Hepatic stellate cell (primary cell): ENCODE results near the gene INO80D.
"Not testable (repeated sequence)": the region's sequence is repeated elsewhere in the genome, so short reads cannot be mapped to it uniquely, and the experiment has no call there.

Source experiments
- DNase-seq: peaks from one replicate; pipeline ENCODE4 v3.0.0; 2011; ENCODE audit warnings: low spot score

INO80D gene

DNA sequence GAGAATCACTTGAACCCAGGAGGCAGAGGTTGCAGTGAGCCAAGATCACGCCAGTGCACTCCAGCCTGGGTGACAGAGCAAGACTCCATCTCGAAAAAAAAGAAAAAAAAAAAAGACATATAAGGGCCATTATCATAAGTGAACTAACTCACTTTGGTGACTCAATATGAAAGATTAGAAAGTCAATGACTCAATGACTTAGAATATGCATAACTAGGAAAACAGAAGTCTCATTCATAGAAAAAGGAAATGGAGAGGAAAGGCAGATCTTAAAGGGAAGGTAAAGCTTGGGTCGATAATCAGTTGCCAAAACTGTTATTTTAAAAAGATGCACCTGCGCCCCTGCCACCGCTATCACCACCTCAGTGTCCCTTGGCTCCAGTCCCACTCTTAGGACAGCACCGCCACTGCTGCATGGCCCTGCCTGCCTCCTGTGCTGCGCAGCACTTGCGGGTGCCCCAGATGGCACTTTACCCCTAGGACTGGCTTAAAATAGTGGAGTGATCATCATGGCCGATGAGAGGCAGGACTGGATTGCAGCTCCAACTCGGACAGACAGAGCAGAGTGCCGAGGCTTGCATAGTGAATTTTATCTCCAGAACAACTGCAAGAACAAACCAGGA, 54.7 kb downstream of the INO80D start:
- DNase-seq, result peak; percentile 24

DNA sequence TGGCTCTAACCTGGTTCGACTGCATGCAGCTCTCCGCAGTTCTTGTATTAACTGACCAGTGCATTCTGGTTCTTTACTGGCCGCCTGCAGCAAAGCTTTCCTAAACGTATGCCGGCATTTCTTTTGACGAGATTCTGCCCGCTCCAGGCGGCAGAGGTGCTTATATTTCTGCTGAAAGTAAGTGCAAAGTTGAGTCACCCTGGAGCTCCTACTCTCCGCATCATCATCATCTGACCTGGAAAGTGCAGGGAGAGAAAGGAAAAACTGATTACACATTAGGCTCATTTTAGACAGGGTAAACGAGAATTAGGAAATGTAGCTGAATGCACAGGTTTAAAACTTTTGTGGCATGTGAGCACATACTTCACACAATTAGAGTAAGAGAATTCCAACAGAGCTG, 57.9 kb downstream of the INO80D start:
- no peak for DNase-seq

GRCh38 chr2:206023183-206023582, 62.8 kb downstream of the INO80D start:
- no peak for DNase-seq

GRCh38 chr2:206020171-206020570, 65.8 kb downstream of the INO80D start:
- DNase-seq, result no peak

DNA sequence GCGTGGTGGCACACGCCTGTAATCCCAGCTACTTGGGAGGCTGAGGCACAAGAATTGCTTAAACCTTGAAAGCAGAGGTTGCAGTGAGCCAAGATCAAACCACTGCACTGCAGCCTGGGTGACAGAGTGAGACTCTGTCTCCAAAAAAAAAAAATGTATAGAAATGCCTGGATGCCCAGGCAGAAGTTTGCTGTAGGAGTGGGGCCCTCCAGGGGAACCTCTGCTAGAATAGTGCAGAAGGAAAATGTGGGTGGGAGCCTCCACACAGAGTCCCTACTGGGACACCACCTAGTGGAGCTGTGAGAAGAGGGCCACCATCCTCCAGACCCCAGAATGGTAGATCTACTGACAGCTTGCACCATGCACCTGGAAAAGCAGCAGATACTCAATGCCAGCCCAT, 70.2 kb downstream of the INO80D start:
- DNase-seq, result not testable (repeated sequence)

DNA sequence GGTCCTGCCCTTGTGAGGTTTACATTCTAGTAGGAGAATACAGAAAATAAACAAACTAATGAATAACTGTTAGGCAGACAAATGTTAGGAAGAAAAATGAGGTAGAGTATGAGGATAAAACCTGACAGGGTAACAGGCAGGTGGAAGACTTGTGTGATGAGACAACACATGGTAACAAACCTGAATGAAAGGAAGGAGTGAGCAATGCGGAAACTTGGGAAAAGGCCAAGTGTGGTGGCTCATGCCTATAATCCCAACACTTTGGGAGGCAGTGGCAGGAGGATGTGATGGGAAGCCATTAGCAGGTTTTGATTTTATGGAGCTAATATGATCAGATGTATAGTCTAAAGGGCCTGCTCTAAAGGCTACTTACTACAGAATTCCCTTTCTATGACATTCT, 74.2 kb downstream of the INO80D start:
- no peak for DNase-seq

DNA sequence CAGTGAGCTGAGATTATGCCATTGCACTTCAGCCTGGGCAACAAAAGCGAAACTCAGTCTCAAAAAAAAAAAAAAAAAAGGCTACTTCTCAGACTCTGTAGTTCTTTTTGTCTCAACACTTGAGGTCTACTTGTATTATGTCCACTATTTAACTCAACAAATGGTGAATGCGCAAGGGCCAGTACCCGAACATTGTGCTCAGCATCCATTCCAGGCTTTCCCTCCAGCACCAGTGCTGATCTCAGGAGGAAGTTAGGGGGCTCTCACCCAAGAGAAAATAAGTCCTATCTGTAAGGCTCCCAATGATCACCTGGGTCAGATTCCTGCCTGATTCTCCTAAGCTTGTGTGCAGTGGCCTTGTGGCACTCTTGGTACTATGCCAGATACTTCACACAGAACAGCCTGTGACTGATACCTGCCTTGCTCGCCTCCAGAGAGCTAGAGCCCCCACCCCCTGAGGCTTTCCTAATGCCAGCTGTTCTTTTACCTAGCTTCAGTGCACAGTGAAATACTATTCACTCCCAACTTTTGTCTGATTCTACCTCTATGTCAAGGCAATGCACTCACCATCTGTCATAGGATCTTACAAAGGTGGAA, 74.9 kb downstream of the INO80D start:
- no peak for DNase-seq

DNA sequence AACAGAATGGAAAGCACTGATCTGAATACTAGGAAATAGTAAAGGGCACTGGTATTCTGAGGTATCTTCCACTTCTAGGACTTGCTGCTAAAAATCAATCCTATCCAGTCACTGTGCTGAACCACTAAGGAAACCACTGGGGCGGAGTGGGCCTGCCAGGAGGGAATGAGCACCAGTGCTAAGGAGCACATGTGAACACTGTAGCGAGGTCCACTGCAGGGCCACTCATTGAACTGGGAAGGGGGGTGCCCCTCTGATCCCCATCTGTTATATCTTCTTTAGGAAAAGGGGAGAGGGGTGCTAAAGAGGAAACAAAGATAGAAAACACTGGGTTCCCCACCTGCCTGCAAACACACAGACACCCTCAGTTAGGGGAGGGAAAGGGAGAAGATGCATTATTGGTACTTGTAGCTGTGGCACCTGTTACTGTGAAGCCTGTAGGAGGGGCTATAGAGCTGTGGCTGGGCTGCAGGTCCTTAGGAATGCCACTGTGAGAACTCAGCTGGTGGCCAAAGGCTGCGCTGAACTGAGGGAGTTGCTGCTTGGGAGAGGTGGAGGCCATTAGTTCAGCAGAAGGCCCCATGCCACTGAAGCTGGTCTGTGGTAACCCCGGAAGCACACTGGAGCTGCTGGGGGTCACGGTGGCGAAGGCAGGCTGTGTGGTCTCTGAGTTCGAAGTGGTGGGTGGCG, 81.8 kb downstream of the INO80D start:
- no peak for DNase-seq

DNA sequence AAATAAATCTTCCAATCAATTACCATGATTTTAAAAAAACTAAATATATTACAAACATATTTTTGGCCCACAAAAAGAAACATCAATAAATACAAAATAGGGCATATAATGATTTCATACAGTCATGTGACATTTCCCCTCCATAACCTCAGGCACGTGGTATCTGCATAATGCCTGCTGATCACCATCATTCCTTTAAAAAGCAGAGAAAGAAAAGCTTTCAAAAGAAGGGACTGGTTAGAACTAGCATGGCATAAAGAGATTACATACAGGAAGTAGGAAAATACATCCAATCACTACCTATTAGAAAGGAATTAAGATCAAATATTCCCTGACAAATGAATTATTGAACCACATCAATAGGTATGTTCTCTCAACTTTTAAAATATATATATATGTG, 83.5 kb downstream of the INO80D start:
- DNase-seq, result no peak

DNA sequence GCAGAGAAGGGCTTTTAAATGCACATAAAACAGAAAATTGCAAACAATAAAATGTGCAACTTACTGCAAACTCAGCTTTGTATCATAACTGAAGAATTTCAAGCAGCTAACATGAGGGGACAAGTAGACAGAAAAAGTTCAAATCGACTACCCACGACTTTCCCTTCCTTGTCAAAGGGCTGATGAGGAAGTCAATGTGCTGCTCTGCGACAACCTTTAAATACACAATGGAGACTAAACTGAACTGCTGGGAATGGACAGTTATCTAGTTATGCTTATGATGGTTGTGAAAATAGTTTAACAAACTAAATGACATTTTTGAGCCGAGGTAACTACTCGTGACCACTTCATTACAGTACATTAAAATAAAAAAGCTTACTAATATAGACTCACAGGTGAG, 84.1 kb downstream of the INO80D start:
- no peak for DNase-seq

GRCh38 chr2:206000776-206001175, 85.2 kb downstream of the INO80D start:
- DNase-seq, result no peak

DNA sequence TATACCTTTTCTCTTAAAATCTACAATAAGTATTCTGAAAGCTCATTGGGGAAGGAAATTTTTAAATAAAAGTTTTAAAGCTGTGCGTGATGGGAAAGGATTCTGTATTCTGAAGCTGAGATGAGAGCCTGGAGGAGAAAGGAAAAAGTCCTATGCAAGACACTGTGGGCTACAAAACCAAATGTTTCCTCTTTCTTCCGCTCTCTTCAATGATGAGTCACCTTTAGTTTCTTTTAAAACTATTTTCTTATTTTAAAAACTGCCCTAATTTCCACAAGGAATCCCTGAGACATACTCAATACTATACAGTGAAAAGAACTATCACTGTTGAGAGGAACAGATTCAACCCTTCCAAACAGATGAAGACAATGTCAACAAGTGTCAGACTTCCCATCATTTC, 87.4 kb downstream of the INO80D start:
- no peak for DNase-seq

DNA sequence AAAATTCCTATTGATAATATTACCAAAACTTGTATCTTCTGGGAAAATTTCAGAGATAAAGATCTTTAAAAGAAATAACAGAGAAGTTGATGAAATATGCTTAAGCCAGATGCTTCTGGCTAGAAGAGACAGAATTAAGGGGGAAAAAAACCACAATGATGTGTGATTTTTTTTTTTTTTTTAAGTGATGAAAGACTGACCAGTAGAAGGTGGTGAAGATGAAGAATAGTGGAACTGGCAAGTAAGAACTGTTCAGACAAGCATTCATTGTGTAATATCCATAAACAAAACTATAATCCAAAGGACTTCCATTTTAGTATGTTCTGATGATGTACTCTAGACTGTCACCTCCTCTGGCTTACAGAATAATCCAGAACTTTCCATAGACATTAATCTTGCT, 89.8 kb downstream of the INO80D start:
- DNase-seq, result no peak

DNA sequence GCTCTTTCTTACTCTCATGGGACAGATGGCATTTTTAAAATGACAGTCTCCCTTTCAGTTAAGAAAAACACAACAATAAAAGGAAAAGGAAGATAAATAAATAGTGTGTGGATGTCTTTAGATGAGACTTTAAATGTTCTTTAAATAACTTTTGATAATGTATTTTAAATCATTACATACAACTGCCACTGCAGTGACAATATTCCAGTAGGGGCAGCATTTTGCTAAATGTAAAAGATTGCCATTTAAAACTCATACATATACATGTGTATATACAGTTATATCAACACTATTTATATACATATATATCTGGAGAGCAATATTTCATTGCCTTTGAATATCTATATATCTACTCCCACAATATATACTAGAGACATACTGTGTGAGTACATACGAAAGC, 90.7 kb downstream of the INO80D start:
- DNase-seq, result no peak

DNA sequence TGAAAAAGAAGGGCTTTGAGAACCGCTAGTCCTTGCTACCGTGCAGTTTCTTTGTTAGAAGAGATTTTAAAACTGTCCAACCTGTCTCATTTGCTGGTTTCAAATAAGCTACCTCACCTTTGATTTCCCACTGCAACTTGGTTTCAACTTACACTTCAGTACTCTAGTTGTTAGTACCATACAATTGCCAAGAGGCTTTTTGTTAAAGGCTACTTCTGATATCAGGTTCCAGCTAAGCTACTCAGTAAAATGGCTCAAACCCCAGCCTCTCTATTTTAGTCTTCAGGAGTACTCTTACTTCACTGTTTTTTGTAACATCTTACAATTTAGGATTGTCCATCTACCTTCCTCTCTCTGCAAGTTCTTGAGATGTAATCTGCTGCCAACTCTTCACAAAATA, 91.6 kb downstream of the INO80D start:
- DNase-seq, result no peak

DNA sequence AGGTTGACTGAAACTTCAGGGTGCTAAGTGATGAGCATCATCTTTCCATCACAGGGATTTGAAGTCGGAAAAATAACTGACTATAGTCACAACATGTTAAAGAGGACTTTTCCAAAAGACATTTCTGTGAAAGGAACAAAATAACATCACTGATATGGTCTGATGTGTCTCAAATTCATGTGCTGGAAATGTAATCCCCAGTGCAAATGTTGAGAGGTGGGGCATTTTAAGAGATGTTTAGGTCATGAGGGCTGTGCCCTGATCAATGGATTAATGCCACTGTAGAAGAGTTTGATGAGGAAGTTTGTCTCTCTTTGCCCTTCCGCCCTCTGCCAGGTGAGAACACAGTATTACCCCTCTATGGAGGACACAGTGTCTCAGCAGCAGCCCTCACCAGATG, 95.9 kb downstream of the INO80D start:
- DNase-seq, result no peak

DNA sequence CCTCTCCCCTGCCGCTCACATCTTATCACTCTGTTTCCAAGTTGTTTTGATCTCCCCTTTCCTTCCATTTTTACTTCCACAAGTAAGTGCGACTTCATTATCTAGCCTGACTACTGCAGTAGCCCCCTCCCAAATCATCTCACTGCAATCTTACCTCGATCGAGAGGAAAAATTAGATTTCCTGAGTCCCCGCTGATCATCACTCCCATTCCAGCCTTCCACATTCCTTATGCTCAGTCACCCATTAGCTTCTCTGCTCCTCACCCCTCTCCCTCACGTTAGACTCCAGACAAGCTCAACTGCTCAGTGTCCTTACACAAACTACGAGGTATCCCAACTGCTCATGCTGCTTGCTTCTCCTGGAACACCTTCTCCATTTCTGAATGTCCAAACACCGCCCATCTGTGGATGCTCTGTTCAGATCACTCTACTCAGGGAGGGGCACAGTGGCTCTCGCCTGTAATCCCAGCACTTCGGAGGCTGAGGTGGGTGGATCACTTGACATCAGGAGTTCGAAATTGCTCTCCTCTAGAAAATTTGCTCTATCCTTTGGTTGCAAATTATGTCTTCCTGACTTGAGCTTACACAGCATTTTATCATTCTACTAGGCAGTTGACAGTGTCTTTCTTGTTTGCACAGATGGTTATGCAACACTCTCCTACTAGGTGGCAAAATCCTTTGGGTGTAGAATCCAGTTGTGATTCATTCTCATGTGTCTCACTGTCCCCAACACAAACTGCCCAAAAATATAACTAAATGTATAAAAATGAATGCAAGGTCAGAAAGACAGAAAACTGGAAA, 96.5 kb downstream of the INO80D start:
- DNase-seq, result no peak

DNA sequence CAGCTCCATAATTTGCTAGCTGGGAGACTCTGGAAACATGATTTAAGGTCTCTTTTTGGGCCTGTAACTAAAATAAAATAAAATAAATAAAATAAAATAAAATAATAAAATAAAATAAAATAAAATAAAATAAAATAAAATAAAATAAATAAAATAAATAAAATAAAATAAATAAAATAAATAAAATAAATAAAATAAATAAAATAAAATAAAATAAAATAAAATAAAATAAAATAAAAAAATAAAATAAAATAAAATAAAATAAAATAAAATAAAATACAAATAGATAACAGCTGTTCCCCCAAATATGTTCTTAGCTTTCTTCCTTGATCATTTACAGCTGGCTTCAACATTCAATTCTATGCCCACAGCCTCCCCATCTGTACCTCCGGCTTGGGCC, 97.3 kb downstream of the INO80D start:
- DNase-seq, result not testable (repeated sequence)

- no peak for DNase-seq
These were observed 97.7 kb downstream of the INO80D start for GRCh38 chr2:205988274-205988673.

DNA sequence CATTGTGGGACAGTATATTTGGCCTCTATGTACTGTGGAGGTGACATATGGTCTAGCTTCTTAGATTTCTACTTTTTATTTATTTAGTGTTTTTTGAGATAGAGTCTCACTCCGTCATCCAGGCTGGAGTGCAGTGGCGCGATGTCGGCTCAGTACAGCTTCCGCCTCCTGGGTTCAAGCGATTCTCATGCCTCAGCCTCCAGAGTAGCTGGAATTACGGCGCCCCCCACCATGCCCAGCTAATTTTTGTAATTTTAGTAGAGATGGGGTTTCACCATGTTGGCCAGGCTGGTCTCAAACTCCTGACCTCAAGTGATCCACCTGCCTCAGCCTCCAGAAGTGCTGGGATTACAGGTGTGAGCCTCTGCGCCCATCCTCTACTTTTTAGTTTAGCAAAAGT, 99.6 kb downstream of the INO80D start:
- not testable (repeated sequence) for DNase-seq

DNA sequence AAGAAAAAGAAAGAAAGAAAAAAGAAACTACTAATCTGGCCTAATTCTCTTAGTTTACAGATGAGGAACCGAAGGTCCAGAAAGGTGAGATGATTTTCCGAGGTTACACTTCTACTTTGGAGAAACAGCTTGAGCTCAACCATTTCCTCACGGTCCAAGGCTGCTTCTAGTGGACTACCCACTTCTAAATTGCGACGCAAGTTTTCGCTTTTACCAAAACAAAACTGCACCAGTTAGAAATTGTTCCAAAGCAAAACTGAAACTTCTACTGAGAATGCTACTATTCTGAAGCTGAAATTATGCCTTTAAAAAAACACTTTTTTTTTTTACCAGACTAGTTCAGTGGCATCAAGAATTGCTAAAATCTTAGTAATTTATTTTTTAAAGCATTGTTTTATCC, 101.6 kb downstream of the INO80D start:
- no peak for DNase-seq

DNA sequence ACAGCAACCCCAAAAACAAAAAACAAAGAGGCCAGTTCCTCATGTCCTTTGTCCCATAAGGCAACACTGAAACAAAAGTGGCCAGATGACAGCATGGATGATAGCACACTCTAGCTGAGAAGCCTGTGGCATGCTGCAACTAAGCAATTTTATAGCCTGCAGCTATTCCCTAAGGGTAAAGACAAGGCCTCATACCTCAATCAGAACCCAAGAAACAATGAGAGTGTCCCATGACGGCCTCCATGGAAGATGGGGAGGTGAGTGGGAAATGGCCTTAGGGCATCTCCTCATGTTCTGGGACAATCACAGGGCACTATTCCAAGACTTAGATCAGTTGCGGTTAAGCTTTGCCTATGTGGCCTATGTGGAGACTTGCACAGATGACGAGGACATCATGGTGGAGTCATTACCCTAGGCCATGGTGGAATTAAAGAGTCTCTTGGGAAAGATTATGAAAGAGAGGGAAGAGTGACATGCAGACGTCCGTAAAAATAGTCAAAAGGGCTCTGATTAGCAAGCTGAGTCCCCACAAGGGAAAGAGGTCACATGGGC, 103.1 kb downstream of the INO80D start:
- DNase-seq, result no peak

DNA sequence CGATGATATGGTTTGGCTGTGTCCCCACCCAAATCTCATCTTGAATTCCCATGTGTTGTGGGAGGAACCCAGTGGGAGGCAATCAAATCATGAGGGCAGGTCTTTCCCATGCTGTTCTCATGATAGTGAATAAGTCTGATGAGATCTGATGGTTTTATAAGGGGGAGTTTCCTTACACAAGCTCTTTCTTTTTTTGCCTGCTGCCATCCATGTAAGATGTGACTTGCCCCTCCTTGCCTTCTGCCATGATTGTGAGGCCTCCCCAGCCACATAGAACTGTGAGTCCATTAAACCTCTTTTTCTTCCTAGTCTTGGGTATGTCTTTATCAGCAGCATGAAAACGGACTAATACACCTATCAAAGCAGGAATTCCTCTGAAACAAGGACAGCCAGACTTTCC, 107.2 kb downstream of the INO80D start:
- DNase-seq, result not testable (repeated sequence)
